Measurements from ENCODE around the gene GARIN5A.

Gene GARIN5A

DNA sequence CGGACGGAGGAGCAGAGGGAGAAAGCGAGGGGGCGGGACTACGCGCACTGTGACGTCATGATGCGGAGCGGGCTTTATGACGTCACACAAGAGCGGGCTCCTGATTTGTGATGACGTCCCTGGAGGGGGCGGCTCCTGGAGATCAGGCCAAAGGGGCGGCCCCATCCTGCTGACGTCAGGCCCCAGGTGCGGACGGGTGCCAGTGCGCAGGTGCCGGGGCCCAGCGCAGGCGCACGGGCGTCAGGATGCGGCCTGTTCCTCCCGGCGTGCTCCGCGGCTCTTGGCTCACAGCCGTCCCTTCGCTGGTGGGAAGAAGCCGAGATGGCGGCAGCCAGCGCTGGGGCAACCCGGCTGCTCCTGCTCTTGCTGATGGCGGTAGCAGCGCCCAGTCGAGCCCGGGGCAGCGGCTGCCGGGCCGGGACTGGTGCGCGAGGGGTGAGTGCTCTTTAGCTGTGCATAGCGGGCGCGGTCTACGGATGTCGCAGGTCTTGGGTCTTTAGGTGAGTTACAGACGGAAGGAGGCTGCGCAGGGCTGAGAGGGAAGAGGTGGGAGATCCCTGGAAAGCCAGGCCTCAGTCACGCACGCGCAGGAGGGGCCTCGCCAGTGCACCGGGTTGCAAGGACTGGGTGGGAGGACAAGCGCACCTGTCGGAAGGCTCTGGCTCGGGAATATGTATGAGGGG is at the start of gene GARIN5A, which contains the start of gene EMC10:
GARIN5A (minus strand) TSS at position 625 of the 683 bp plus-strand sequence; CDS start at position 165, 460 bp downstream.
EMC10 (plus strand) TSS at position 284 of the 683 bp plus-strand sequence; CDS start at position 322, 38 bp downstream.
- DNase-seq = peak; percentile 93

GRCh38 chr19:50522881-50523280 is 46.2 kb upstream of the GARIN5A start:
- DNase-seq = no peak

GRCh38 chr19:50520822-50521465 is 44.3 kb upstream of the GARIN5A start:
- DNase-seq = no peak

- DNase-seq = no peak
These were observed 42.4 kb upstream of the GARIN5A start for GRCh38 chr19:50519006-50519575.

DNA sequence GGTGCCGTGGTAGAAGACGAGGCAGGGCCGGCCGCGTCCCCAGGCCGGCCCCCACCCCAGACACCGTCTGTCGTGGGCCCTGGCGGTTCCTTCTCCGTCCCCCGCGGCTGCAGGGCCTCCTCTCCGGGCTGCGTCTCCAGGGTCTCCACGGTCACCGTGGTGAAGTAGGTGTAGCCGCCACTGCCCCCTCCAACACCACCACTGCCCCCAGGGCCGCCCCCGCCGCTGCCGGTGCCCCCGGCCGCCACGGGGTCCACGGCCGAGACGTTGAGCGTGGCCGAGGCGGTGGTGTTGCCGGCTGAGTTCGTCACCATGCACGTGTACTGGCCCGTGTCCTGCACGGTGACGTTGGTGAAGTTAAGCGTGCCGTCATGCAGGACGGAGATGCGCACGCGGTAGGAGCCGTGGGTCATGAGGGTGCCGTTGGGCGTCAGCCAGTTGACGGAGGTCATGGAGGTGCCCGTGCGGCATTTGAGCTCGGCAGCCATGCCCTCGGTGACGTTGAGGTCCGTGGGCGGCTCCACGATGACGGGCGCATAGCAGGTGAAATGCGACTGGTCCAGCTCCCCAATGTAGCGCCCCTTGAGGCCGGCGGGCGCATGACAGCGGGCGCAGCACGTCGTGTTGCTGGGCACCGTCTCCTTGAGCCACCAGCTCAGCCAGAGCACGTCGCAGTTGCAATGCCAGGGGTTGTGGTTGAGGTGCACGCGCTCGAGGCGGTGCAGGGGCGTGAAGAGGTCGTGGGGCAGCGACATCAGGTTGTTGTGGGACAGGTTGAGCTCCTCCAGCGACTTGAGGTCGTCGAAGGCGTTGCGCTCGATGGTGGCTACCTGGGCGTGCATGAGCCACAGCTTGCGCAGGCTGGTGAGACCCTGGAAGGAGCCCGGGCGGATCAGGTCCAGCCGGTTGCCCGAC is 41.7 kb upstream of the GARIN5A start:
- DNase-seq = no peak

GRCh38 chr19:50517704-50518075 is 41.0 kb upstream of the GARIN5A start:
- no peak for DNase-seq

DNA sequence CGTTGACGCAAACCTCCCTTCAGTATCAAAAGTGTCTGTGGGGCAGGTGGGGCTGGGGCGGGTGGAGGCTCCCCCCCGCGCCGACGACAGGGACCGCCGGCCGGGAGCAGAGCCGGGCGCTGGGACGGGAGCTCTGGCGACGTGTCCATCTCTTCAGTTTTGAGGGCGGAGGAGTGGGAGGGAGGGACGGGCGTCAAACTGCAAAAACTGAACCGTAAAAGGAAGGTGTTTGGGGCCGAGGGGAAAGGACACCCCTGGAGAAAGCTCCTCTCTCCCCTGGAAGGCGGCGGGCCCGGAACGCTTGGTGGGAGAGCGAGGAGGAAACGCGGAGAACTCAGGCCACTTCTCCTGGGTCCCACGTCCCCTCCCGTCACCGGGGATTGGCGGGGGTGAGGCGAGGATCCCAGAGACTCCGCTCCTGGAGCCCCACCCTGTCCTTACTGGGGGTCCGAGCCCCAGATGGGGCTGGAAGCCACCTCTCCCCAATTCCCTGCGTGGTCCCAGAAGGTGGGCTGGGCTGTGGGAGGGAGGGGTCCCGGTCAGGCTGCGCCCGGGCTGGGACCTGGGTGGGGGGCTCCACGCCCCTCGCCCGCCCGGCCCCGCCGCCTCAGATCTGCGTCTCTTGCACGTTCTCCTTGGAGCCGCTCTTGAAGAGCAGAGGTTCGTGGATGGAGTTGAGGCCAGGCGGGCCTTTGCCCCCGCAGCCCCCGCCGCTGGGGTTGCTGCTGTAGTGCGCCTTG is 40.5 kb upstream of the GARIN5A start:
- DNase-seq = no peak

DNA sequence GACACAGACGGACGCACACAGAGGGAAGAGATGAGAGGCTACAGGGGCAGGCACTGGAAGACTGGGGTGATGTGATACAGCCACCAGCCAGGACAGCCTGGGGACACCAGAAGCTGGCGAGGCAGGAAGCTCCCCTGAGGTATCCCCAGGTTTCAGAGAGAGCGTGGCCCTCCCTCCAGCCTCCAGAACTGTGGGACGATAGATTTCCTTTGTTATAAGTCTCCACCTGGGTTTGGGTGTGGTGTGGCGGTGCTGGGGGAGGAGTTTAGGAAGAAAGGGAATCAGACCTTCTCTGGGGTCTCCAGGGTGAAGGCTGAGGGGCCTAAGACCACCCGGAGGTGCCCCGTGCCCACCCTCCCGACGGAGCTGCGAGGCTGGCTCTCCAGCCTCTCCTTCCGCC is 39.8 kb upstream of the GARIN5A start:
- DNase-seq = no peak

GRCh38 chr19:50515168-50515561 is 38.5 kb upstream of the GARIN5A start:
- no peak for DNase-seq

DNA sequence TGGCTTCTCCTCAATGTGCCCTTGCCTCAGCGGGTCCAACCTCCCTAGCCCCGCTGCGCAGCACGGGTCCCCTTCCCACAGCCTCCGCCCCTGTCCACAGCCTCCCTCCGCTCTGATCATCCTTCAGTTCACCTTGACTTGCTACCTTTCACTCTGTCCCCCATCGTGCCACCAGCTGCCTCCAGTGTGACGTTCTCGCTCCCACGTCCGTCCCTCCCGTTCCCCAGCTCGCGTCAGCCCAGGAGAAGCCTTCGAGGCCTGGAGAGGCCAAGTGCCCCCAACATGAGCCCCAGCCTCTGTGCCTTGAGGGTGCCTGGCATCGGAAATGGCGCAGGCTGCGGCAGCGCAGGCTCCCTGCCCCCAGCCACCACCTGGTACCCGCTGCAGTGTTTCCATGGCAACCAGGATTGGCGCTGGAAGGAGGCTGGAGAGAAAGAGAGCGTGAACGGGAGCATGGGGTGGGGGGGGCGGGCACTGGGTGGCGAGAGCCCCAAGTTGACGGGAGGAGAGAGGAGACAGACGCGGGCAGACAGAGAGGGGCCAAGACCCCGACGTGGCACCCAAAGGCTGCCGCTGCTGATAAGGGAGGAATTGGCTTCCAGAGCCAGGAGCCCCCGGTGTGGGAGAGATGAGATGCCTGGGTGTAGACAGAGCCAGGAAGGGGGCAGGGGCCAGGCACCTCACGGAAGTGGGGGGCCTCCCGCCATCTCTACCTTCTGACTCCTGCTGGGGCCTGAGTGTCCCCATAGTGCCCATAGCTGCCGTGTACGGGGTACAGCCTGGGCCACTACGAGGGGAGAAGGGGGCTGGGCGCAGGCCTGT is 37.9 kb upstream of the GARIN5A start:
- no peak for DNase-seq

DNA sequence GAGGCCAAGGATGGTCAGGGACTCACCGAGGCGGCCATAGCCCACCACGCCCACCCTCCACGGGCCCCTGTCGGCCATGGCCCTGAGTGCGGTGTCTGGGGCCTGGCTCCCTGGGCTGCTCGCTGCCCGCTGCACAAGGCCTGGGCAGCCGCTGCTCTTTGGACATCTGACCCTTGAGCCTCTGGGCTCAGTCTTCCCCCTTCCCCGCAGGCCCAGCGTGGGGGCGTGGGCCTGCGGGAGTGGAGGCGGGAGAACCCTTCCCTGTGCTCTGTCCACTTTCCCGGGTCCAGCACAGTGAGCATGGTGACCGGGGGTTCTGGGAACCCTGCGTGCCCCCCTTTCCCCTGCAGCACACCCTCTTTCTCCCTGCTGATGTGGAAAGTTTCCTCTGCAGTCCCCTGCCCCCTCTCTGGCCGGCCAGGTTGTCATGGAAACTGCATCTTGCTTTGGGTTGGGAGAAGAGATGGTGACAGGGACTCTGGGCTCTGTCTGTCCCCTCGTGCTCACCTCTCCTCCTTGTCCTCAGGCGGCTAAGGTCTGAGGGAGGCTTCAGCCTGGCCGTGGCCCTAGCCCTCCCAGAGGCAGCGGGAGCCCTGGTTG is 37.2 kb upstream of the GARIN5A start, which contains the start of gene ASPDH:
ASPDH (minus strand) TSS at position 168 of the 600 bp plus-strand sequence; CDS start at position 78, 90 bp downstream.
- DNase-seq = no peak

DNA sequence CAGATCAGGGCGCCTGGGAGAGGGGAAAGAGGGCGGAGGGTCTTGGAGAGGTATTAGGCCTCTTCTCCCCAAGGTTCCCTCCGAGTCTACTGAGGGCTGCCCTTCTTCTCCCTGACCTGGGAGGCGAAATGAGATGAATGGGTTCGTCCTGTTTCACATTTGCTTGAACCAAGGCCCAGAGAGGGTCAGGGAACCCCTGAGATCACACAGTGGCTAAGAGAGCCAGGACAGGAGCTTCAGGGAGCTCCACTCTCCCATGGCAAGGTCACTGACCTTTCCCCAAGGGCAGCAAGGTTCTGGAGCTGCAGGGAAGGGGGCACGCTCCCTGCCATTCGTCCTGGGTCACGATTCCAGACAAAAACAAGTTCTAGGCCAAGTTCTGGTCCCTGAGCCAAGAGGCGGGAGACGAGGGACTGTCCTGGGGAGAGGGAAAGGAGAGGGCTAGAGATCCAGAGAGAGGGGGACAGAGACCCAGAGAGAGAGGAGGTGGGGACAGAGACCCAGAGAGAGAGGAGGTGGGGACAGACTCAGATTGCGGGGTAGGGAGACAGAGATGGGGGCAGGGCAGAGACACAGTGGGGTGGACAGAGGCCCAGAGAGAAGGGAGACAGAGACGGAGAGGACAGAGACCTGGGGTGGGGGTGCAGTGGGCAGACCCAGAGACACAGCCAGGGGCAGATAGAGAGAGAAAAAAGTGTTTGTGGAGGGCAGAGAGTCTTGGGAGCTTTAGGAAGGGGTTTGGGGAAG is 36.5 kb upstream of the GARIN5A start:
- no peak for DNase-seq

DNA sequence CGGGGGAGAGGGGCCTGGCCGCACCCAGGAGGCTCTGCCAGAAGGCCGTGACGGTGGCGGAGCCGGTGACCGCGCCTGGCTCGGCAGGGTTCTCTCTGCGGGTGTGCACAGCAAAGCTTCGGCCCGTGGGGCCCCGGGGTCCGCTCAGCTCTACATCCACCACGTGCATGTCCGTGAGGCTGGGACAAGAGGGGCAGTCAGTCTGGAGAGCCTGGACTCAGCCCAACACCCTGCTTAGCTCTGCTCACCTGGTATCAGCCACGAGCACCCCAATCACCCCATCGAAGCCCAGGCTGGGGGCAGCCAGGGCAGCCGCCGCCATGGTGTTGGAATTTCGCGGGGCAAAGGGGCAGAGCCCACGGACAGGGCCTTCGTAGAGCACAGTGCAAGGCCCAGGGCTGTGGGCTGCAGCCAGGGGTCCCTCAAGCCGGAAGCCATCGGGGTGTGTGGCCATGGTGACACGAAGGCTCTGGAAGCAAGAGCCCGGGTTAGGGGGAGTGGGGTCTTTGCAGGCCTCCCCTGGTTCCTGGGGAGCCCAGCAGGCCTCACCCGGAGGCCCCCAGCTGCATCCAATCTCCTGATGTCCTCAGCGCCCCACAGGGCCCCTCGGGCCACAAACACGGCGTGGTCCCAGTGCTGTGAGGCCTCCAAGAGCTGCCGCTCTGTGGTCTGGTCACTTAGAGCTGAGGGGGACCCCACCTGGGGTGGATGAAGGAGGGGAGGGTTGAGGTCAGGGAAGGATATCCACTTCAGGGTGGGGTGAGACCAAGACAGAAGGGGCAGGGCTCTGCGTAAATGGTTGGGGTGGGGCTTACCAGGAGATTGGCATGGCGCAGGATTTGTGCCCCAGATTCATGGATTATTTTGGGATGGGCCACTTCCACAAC is 35.7 kb upstream of the GARIN5A start:
- DNase-seq = no peak

DNA sequence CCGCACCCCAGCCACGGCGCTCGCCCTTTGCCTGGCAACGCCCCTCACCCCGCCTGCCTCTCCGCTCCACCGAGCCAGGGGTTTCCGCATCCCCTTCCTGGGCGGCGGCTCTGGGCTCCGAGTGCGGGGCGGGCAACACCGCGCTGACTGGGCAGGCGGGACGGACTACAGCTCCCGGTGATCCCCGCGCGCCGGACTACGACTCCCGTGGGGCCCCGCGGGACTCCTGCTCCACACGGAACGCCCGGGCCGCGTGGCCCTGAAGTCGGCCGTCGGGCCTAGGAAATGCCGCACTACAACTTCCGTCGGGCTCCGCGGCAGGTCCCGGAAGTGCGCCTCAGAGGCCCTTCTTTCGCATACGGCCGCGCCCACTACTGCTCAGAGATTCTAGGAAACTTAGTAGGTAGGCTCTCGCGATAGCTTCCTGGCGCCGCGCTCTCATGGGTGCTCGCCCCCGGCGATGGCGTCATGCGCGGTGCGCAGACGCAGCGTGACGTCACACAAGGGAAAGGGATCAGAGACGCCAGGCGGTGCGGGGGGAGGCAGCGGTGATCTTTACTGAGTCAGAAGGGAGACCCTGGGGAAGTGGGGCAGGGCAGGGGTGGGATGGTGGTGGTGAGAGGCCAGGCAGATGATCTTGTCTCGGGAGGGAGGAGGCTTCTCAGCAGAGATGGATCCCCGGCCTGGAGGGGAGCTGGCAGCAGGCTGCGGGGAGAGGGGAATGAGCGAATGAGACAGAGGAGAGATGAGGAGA is 34.6 kb upstream of the GARIN5A start, which contains the start of gene JOSD2:
JOSD2 (minus strand) TSS at position 123 of the 754 bp plus-strand sequence. CDS start 760 bp downstream, outside the sequence.
- DNase-seq = peak; percentile 97

GRCh38 chr19:50510700-50511068 is 34.0 kb upstream of the GARIN5A start:
- no peak for DNase-seq

- DNase-seq = no peak
These were observed 33.5 kb upstream of the GARIN5A start for GRCh38 chr19:50510121-50510670.

DNA sequence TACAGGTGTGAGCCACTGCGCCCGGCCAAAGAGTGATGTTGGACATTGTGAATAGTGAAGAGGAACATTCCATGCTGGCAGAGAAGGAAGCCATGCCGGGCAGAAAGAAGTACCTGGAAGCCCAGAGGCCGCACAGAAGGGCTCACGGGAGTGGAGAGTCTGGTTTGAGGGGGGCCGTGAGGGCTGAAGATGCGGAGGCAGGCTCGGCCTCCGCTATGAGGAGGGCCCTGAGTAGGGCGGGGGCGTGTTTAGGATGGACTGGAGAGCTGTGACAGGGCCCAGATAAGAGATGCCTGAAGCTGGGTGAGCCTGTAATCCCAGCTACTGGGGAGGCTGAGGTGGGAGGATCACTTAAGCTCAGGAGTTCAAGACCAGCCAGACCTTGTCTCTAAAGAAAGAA is 32.7 kb upstream of the GARIN5A start:
- no peak for DNase-seq

- DNase-seq = no peak
These were observed 32.2 kb upstream of the GARIN5A start for GRCh38 chr19:50508843-50509190.
